Endothelial cell of umbilical vein (primary cell): ENCODE data around the gene CDX1.

Experiments
- JUN ChIP-seq: IDR thresholded peaks from 2 replicates; pipeline ENCODE4 v1.6.1; 2011; ENCODE audit warnings: borderline replicate concordance, low read depth; ENCODE audit not compliant: insufficient read length, insufficient read depth
- MYC ChIP-seq: IDR thresholded peaks from one replicate; pipeline ENCODE4 v1.6.1; 2011; ENCODE audit warnings: mild to moderate bottlenecking, low read depth, low read length
- POLR2A ChIP-seq: IDR thresholded peaks from 2 replicates; pipeline ENCODE4 v1.6.1; 2012; ENCODE audit warnings: low read depth, mild to moderate bottlenecking, control low read depth, low read length
- POLR2AphosphoS5 ChIP-seq: IDR thresholded peaks from 2 replicates; pipeline ENCODE4 v1.6.1; 2012; ENCODE audit warnings: low read depth, mild to moderate bottlenecking, control low read depth, low read length, moderate library complexity; ENCODE audit not compliant: insufficient read depth
- TF ChIP-seq, protein P1 (sequence below), 2 donors: IDR thresholded peaks; 1 replicate in 1 of 2; 2 replicates in 1 of 2; pipeline ENCODE4 v1.5.1; 2011; ENCODE audit warnings: low read length in 2 of 2, mild to moderate bottlenecking in 2 of 2, moderate library complexity in 2 of 2, control low read depth in 1 of 2, inconsistent platforms in 1 of 2, low read depth in 1 of 2; ENCODE audit not compliant: insufficient read depth in 1 of 2; ENCODE audit errors: extremely low read depth in 1 of 2
- TF ChIP-seq, protein P2 (sequence below): IDR thresholded peaks from 2 replicates; pipeline ENCODE4 v1.6.1; 2011; ENCODE audit not compliant: insufficient read depth, insufficient read length

DNA sequence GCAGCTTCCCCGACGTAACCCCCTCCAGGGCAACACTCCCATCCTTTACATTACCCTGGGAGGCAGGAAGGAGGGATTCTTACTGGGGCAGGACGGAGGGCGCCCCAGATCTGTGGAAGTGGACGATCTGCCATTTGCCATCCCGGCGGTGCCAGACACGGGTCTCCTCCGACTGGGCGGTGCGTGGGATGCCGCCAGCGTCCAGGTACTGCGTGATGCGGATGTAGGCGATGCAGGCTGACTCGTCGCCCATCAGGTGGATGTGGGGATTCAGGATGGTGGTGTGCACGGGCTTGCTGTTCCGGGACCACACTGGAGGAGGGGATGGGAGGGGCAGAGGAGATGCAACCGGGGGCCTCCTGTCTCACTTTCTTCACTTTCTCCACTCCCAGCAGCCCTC lies 56.3 kb downstream of the CDX1 start:
- no peak for TF ChIP-seq JUN
- TF ChIP-seq, protein P1, sequence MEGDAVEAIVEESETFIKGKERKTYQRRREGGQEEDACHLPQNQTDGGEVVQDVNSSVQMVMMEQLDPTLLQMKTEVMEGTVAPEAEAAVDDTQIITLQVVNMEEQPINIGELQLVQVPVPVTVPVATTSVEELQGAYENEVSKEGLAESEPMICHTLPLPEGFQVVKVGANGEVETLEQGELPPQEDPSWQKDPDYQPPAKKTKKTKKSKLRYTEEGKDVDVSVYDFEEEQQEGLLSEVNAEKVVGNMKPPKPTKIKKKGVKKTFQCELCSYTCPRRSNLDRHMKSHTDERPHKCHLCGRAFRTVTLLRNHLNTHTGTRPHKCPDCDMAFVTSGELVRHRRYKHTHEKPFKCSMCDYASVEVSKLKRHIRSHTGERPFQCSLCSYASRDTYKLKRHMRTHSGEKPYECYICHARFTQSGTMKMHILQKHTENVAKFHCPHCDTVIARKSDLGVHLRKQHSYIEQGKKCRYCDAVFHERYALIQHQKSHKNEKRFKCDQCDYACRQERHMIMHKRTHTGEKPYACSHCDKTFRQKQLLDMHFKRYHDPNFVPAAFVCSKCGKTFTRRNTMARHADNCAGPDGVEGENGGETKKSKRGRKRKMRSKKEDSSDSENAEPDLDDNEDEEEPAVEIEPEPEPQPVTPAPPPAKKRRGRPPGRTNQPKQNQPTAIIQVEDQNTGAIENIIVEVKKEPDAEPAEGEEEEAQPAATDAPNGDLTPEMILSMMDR (IDR thresholded peaks at IDR 0.05; ENCODE audit: extremely low read depth in 1 of 2, insufficient read depth in 1 of 2, low read depth in 1 of 2, low read length in 2 of 2): no peak
- TF ChIP-seq POLR2A: no peak
- no peak for TF ChIP-seq MYC
- TF ChIP-seq, protein P2, sequence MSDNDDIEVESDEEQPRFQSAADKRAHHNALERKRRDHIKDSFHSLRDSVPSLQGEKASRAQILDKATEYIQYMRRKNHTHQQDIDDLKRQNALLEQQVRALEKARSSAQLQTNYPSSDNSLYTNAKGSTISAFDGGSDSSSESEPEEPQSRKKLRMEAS: no peak
- TF ChIP-seq POLR2AphosphoS5: no peak
